Breast epithelium (tissue), 3 donors: ENCODE data around the gene TNK2.

Experiments
- CTCF ChIP-seq, 3 donors: fragments of 450-650 bp; IDR thresholded peaks; one replicate each; pipeline ENCODE4 v1.5.1; 2016 to 2017; ENCODE audit warnings: antibody characterized with exemption in 3 of 3, mild to moderate bottlenecking in 3 of 3, moderate library complexity in 3 of 3
- POLR2A ChIP-seq: fragments of 450-650 bp; IDR thresholded peaks from one replicate; pipeline ENCODE4 v1.6.1; 2016; ENCODE audit warnings: antibody characterized with exemption, mild to moderate bottlenecking, moderate library complexity
- POLR2AphosphoS5 ChIP-seq, 3 donors: sonication (generic); formaldehyde crosslinking; IDR thresholded peaks; one replicate each; pipeline ENCODE4 v1.6.1; 2017; ENCODE audit warnings: antibody characterized with exemption in 3 of 3

- TF ChIP-seq POLR2A (no peak), CTCF (IDR thresholded peaks at IDR 0.05) (no peak), POLR2AphosphoS5 (IDR thresholded peaks at IDR 0.05) (no peak)
Observed at GRCh38 chr3:195834675-195835583, 73.4 kb downstream of the TNK2 start.
